HG03066 (cell line): ENCODE measurements around the gene GAPDH.
"Not testable (repeated sequence)": the region's sequence is repeated elsewhere in the genome, so short reads cannot be mapped to it uniquely, and the experiment has no call there.

Experiments
- ATAC-seq: cut with Tn5 transposase; IDR thresholded peaks from one replicate; pipeline ENCODE4 v1.9.1; 2021; ENCODE audit warnings: low read depth; ENCODE audit not compliant: unreplicated experiment

Gene GAPDH

GRCh38 chr12:6533923-6534694, at the start of gene GAPDH:
GAPDH (plus strand) TSS chr12:6534517; CDS start chr12:6534833, 316 bp downstream.
- ATAC-seq: peak; percentile 63

- no peak for ATAC-seq
Observed at GRCh38 chr12:6488240-6488639, 46.1 kb upstream of the GAPDH start.

GRCh38 chr12:6489449-6489848, 44.9 kb upstream of the GAPDH start:
- no peak for ATAC-seq

- ATAC-seq: not testable (repeated sequence)
Observed at GRCh38 chr12:6490673-6491072, 43.6 kb upstream of the GAPDH start.

- ATAC-seq: peak; percentile 55
Observed at GRCh38 chr12:6492838-6493496, 41.4 kb upstream of the GAPDH start, which contains the start of gene MRPL51. MRPL51 (minus strand) TSS chr12:6493262; CDS start chr12:6493136, 126 bp downstream.

GRCh38 chr12:6493497-6494257, 40.6 kb upstream of the GAPDH start, which contains the start of gene NCAPD2:
NCAPD2 (plus strand) TSS chr12:6494102; CDS start chr12:6495099, 997 bp downstream.
- peak; percentile 84 for ATAC-seq

GRCh38 chr12:6494258-6494743, 40.0 kb upstream of the GAPDH start:
- no peak for ATAC-seq

GRCh38 chr12:6494968-6495367, 39.3 kb upstream of the GAPDH start:
- ATAC-seq: no peak

- not testable (repeated sequence) for ATAC-seq
Observed at GRCh38 chr12:6497291-6497690, 37.0 kb upstream of the GAPDH start.

- no peak for ATAC-seq
Observed at GRCh38 chr12:6500466-6500865, 33.9 kb upstream of the GAPDH start.

- ATAC-seq: no peak
Observed at GRCh38 chr12:6507102-6507998, 27.0 kb upstream of the GAPDH start.

GRCh38 chr12:6508087-6508486, 26.2 kb upstream of the GAPDH start:
- ATAC-seq: no peak

GRCh38 chr12:6520186-6520585, 14.1 kb upstream of the GAPDH start:
- no peak for ATAC-seq

- ATAC-seq: no peak
Observed at GRCh38 chr12:6522193-6522592, 12.1 kb upstream of the GAPDH start.

- no peak for ATAC-seq
Observed at GRCh38 chr12:6523708-6524107, 10.6 kb upstream of the GAPDH start.

- ATAC-seq: no peak
Observed at GRCh38 chr12:6524648-6525047, 9.7 kb upstream of the GAPDH start.

GRCh38 chr12:6526201-6526600, 8.1 kb upstream of the GAPDH start:
- ATAC-seq: no peak

GRCh38 chr12:6526766-6527525, 7.4 kb upstream of the GAPDH start:
- no peak for ATAC-seq

- ATAC-seq: no peak
Observed at GRCh38 chr12:6527711-6528110, 6.6 kb upstream of the GAPDH start.
